ENCODE data around the gene MYO10.
"Not testable (repeated sequence)": the region's sequence is repeated elsewhere in the genome, so short reads cannot be mapped to it uniquely, and the experiment has no call there.

The MYO10 gene

DNA sequence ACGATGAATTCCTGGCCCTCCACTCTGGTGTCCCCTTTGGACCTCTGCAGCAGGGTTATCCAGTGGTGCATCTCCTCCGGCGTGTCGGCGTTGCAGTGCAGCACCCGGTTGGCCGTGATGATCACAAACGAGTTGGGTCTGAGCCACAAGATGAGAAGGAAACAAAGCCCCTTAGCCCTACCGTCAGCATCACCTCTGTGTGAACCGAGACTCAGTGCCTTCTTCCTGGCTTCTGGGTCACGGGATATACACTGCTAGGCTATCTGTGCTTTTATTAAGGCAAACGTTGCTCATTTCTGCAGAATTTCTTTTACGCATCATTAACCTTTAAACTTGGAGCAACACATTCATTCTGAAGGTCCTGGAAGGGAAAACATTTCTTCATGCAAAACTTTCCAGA lies 254.2 kb downstream of the MYO10 start:
- no peak for DNase-seq (ENCODE audit: extremely low read depth in 1 of 2, low read depth in 1 of 2)

DNA sequence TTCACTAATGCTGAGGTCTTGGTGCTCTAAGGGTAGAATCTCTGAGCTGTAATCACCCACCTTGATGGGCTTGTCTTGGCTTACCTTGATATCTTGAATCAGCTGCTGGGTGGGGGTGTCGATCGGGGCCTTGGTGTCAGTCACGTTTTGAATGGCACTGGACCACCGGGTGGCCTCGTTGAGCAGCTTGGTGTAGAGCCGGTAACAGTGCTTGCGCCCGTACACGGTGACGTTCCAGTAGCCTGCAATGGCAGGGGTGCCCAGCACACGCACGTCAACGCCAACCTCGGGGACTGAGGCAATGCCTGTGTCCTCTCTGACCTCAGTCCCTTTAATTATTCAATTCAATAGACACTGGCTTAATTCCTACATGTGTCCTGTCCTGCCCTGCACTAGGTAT lies 256.2 kb downstream of the MYO10 start:
- no peak for DNase-seq (ENCODE audit: extremely low read depth in 1 of 2, low read depth in 1 of 2)

GRCh38 chr5:16679190-16679589 lies 256.9 kb downstream of the MYO10 start:
- no peak for DNase-seq (ENCODE audit: extremely low read depth in 1 of 2, low read depth in 1 of 2)

- DNase-seq (ENCODE audit: extremely low read depth in 1 of 2, low read depth in 1 of 2) = no peak
Observed at GRCh38 chr5:16675806-16676205, 260.3 kb downstream of the MYO10 start.

- DNase-seq (ENCODE audit: extremely low read depth in 1 of 2, low read depth in 1 of 2) = no peak
Observed at GRCh38 chr5:16674750-16675149, 261.3 kb downstream of the MYO10 start.

GRCh38 chr5:16673241-16674201 lies 262.6 kb downstream of the MYO10 start:
- DNase-seq (ENCODE audit: extremely low read depth in 1 of 2, low read depth in 1 of 2) = no peak

DNA sequence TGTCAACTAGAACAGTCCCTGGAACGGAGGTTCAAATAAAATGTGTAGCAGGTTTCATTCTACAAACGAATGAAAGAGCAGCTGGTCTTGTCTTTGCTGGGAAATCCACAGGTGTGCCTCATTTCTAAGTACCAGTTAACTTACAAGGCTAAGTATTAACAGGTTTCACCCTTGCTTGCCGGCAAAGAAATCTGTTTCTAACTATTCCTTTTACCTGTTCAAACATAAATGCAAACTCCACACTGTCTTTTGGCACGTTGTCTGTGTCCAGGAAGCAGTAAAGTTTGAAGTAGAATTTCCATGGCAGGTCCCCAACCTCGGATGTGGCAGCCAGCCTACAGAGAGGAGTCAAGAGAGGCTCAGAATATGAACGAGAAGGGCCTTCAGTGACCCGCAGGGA lies 264.9 kb downstream of the MYO10 start:
- no peak for DNase-seq (ENCODE audit: extremely low read depth in 1 of 2, low read depth in 1 of 2)

DNA sequence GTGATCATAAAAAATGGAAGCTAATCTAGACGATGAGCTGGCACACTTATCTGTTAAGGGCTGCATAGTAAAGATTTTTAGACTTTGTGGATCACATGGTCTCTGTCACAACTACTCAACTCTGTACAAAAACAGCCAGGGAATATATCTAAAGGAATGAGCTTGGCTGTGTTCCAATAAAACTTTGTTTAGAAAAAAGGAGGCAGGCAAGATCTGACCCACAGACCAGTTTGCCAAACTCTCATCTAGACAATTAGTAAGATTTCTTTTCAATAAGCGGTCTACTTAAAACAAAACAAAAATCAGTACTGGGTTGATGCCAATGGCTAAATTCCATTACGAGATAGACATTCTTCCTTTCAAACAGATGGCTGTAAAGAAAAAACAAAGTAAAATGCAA lies 266.3 kb downstream of the MYO10 start:
- DNase-seq (ENCODE audit: extremely low read depth in 1 of 2, low read depth in 1 of 2) = no peak

GRCh38 chr5:16668631-16669030 lies 267.5 kb downstream of the MYO10 start:
- no peak for DNase-seq (ENCODE audit: extremely low read depth in 1 of 2, low read depth in 1 of 2)

DNA sequence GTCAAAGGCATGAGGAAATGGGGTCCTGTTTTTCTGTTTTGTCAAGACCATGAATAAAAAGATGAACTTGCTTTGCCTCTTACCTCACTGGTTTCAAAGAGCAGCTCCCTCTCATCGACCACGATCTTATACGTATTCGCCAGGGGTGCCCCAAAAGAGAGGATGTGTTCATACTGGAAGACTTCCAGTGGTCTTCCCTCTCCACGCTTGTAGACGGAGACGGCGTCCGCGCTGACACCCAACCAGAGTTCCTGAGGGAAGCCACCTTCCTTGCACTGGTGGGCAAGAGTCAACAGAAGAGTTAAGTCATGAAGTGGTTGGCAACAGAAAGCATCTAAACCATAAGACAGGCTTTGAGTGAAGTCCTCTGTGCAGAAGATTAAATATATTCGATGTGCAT lies 267.9 kb downstream of the MYO10 start:
- DNase-seq (ENCODE audit: extremely low read depth in 1 of 2, low read depth in 1 of 2) = no peak

- DNase-seq (ENCODE audit: extremely low read depth in 1 of 2, low read depth in 1 of 2) = no peak
Observed at GRCh38 chr5:16666883-16667398, 269.1 kb downstream of the MYO10 start.

DNA sequence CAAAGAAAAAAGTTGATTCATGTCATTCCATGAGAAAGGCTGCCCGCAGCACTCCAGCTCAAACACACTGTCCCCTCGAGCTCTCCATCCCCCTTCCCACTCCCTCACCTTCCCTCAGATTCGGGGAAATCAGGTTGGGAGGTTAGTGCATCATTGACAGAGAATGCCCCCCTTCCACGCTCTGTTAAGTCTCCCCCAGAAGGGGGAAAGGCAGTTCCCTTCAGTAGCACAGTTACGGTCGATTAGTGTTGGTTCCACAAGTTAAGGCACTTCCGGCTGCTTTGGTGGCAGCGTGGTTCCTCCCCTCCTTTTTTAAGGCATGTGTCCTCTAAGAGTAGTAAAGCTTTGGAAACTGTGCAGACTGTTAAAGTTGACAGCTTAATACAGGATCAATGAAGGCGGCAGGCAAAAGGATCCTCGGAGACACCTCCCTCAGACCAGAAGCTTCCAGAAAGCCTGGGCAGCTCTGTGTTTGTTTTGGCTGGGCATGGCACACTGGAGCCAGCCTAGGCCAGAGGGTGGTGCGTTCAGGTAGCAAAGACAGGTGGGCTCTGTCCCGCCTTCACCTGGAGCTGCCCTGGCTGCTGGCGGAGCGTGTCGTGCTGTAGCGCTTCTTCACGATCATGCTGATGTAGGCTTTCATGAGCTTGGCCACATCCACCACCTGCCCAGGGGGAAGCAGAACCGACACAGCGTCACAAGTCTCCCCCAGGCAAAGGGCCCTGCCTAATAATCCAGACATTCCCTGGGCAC lies 269.8 kb downstream of the MYO10 start:
- no peak for DNase-seq (ENCODE audit: extremely low read depth in 1 of 2, low read depth in 1 of 2)

GRCh38 chr5:16665601-16666000 lies 270.5 kb downstream of the MYO10 start:
- DNase-seq (ENCODE audit: extremely low read depth in 1 of 2, low read depth in 1 of 2) = no peak

- no peak for DNase-seq (ENCODE audit: extremely low read depth in 1 of 2, low read depth in 1 of 2)
Observed at GRCh38 chr5:16664368-16664767, 271.7 kb downstream of the MYO10 start.

- no peak for DNase-seq (ENCODE audit: extremely low read depth in 1 of 2, low read depth in 1 of 2)
Observed at GRCh38 chr5:16663840-16664239, 272.2 kb downstream of the MYO10 start.

- no peak for DNase-seq (ENCODE audit: extremely low read depth in 1 of 2, low read depth in 1 of 2)
Observed at GRCh38 chr5:16661713-16662112, 274.4 kb downstream of the MYO10 start.

DNA sequence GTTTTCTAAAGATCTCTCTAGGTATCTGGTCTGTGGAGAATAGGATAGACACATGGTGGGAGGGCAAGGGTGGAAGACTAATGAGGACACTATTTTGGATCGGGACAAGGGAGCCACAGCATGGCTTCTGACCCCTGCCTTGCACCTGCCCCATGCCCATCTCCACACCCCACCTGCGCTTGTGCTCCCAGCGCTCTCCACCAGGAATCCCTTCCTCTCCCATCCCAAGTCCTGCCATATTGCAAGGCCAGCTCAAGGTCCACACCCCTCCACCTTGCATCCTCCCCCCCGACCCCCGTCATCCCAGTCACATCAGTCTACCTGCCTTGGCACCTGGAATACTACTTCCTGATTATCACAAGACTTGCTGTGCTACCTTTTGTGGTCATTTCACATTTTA lies 275.1 kb downstream of the MYO10 start:
- no peak for DNase-seq (ENCODE audit: extremely low read depth in 1 of 2, low read depth in 1 of 2)

DNA sequence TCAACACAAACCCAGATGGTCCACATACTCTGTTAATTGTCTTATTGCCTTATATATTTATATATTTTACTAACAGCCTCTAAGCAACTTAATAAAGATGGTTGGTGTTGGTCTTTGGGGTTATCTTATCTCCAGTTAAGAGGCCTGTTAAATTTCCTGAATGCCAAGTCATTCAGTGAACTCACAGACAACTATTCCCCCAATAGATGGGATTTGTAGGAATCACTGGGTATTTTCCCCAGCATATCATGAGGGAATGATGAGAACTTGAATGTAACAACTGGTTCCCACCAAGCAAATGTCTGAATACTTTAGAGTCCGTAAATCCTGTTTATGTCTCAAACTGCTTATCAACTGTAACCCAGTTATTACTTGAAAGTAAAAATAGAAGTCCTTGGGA lies 276.6 kb downstream of the MYO10 start:
- no peak for DNase-seq (ENCODE audit: extremely low read depth in 1 of 2, low read depth in 1 of 2)

- DNase-seq (ENCODE audit: extremely low read depth in 1 of 2, low read depth in 1 of 2) = no peak
Observed at GRCh38 chr5:16656561-16657191, 279.4 kb downstream of the MYO10 start.

GRCh38 chr5:16654647-16655334 lies 281.3 kb downstream of the MYO10 start:
- DNase-seq (ENCODE audit: extremely low read depth in 1 of 2, low read depth in 1 of 2) = no peak

GRCh38 chr5:16648739-16649138 lies 287.3 kb downstream of the MYO10 start:
- not testable (repeated sequence) for DNase-seq (ENCODE audit: extremely low read depth in 1 of 2, low read depth in 1 of 2)

All from activated CD8-positive, alpha-beta memory T cell treated with anti-CD3 and anti-CD28 coated beads for 1 hour (primary cell).